Measurements from ENCODE around the gene CRYZL1.

The CRYZL1 gene

GRCh38 chr21:33541105-33541711, 100.3 kb downstream of the CRYZL1 start:
- Mint-ChIP-seq H3K27ac (peak overlapping the region; percentile 100), H3K27me3 (ENCODE audit: low read depth, poor library complexity) (no peaks in the 10 kb centered on the region), H3K4me3 (peak overlapping the region; percentile 97), H3K36me3 (ENCODE audit: low read depth) (peaks cover 42% of the 10 kb centered on the region), H3K4me1 (peaks cover 43% of the 10 kb centered on the region), H3K9me3 (peaks cover 7% of the 10 kb centered on the region)
- DNase-seq: no peak
- no peak for TF ChIP-seq CTCF (IDR thresholded peaks at IDR 0.05)

GRCh38 chr21:33540711-33541104, 100.8 kb downstream of the CRYZL1 start:
- no peak for DNase-seq
- H3K36me3 Mint-ChIP-seq (ENCODE audit: low read depth): peaks cover 42% of the 10 kb centered on the region
- H3K4me3 Mint-ChIP-seq: peak overlapping the region; percentile 97
- no peak overlapping the region for H3K27ac Mint-ChIP-seq
- H3K4me1 Mint-ChIP-seq: peaks cover 39% of the 10 kb centered on the region
- H3K27me3 Mint-ChIP-seq (ENCODE audit: low read depth, poor library complexity): no peaks in the 10 kb centered on the region
- H3K9me3 Mint-ChIP-seq: peaks cover 2% of the 10 kb centered on the region
- no peak for TF ChIP-seq CTCF (IDR thresholded peaks at IDR 0.05)

- peaks cover 48% of the 10 kb centered on the region for H3K36me3 Mint-ChIP-seq (ENCODE audit: low read depth)
- H3K9me3 Mint-ChIP-seq: no peaks in the 10 kb centered on the region
- H3K4me3 Mint-ChIP-seq: peak overlapping the region; percentile 36
- no peaks in the 10 kb centered on the region for H3K27me3 Mint-ChIP-seq (ENCODE audit: low read depth, poor library complexity)
- no peak overlapping the region for H3K27ac Mint-ChIP-seq
- TF ChIP-seq CTCF (IDR thresholded peaks at IDR 0.05): no peak
- no peak for DNase-seq
- H3K4me1 Mint-ChIP-seq: peaks cover 29% of the 10 kb centered on the region
These were observed 101.9 kb downstream of the CRYZL1 start for GRCh38 chr21:33539616-33540015.

Measured in nephron progenitor cell (in vitro differentiated cells).